K562 (cell line): ENCODE data around the gene SMARCC1.

Experiments
- GATA2 ChIP-seq: sonication (generic); formaldehyde crosslinking; IDR thresholded peaks from 2 replicates; pipeline ENCODE4 v1.4.0; 2020; ENCODE audit warnings: mild to moderate bottlenecking, missing genetic modification reagents
- GTF2F1 ChIP-seq: IDR thresholded peaks from 2 replicates; pipeline ENCODE4 v1.6.1; 2011; ENCODE audit warnings: low read depth, low read length, improper control_type of control experiment
- POLR2AphosphoS5 ChIP-seq: IDR thresholded peaks from 2 replicates; pipeline ENCODE4 v1.6.1; 2011; ENCODE audit warnings: mild to moderate bottlenecking, low read depth, low read length, moderate library complexity; ENCODE audit not compliant: control insufficient read depth, insufficient read depth
- TF ChIP-seq, protein P1 (sequence below), 3 experiments: IDR thresholded peaks in 2 of 3; conservative IDR thresholded peaks in 1 of 3; 2 replicates each; pipeline ENCODE4 v1.5.1; 2011 to 2012; ENCODE audit warnings: low read length in 3 of 3, mild to moderate bottlenecking in 3 of 3, control low read depth in 2 of 3, improper control_type of control experiment in 1 of 3, inconsistent platforms in 1 of 3, low read depth in 1 of 3, mixed read lengths in 1 of 3, moderate library complexity in 1 of 3; ENCODE audit not compliant: insufficient read depth in 2 of 3
- TF ChIP-seq, protein P2 (sequence below): sonication (generic); formaldehyde crosslinking; IDR thresholded peaks from 2 replicates; pipeline ENCODE4 v1.8.0; 2023; ENCODE audit warnings: mild to moderate bottlenecking, missing genetic modification reagents

DNA sequence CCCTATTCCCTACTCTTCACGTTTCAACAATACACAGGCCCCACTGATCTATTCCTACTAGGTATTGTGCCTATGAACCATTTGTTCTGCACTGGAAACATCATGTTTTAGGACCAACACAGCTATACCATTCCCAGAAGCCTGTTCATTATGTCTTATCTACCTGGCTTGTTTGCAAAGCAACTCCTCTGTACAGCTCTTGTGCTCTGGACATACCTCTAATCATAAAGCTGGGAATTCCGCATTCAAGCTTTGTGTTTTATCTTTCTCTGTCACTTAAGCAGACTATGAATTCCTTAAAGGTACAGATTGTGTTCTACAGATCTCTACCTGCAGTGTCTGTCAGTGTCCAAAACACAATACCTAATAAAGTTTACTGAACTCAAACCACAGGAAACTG, 115.6 kb downstream of the SMARCC1 start:
- no peak for TF ChIP-seq GTF2F1
- TF ChIP-seq POLR2AphosphoS5: no peak
- TF ChIP-seq, protein P1, sequence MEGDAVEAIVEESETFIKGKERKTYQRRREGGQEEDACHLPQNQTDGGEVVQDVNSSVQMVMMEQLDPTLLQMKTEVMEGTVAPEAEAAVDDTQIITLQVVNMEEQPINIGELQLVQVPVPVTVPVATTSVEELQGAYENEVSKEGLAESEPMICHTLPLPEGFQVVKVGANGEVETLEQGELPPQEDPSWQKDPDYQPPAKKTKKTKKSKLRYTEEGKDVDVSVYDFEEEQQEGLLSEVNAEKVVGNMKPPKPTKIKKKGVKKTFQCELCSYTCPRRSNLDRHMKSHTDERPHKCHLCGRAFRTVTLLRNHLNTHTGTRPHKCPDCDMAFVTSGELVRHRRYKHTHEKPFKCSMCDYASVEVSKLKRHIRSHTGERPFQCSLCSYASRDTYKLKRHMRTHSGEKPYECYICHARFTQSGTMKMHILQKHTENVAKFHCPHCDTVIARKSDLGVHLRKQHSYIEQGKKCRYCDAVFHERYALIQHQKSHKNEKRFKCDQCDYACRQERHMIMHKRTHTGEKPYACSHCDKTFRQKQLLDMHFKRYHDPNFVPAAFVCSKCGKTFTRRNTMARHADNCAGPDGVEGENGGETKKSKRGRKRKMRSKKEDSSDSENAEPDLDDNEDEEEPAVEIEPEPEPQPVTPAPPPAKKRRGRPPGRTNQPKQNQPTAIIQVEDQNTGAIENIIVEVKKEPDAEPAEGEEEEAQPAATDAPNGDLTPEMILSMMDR (IDR thresholded peaks at IDR 0.05 in 2 of 3, conservative IDR thresholded peaks at IDR 0.05 in 1 of 3; ENCODE audit: insufficient read depth in 2 of 3, low read depth in 1 of 3, low read length in 3 of 3): no peak
- no peak for TF ChIP-seq GATA2
- TF ChIP-seq, protein P2, sequence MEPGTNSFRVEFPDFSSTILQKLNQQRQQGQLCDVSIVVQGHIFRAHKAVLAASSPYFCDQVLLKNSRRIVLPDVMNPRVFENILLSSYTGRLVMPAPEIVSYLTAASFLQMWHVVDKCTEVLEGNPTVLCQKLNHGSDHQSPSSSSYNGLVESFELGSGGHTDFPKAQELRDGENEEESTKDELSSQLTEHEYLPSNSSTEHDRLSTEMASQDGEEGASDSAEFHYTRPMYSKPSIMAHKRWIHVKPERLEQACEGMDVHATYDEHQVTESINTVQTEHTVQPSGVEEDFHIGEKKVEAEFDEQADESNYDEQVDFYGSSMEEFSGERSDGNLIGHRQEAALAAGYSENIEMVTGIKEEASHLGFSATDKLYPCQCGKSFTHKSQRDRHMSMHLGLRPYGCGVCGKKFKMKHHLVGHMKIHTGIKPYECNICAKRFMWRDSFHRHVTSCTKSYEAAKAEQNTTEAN (CRISPR knock-in tag): no peak
